Fibroblast of the aortic adventitia (primary cell): ENCODE results near the gene AMFR. TPM values are rescaled to one million over a fixed set of nuclear protein-coding genes. Genes with fewer than 3 reads are reported as not detected.
A peak's percentile ranks its signal among the peaks of the same experiment; 100 is the strongest.

Source experiments
- DNase-seq: peaks from one replicate; pipeline ENCODE4 v3.0.0-alpha.2; 2010; ENCODE audit warnings: low read depth
- H3K4me3 ChIP-seq: 2 replicates; pipeline ENCODE4 v1.5.1; 2011; ENCODE audit warnings: low read depth, mild to moderate bottlenecking, control low read depth, low read length, moderate library complexity
- total RNA-seq: library from RNA; depleted of rRNA; stranded (reverse); fragments of >200 nt; gene quantifications from 2 replicates; pipeline ENCODE4 v1.2.3, GENCODE V29; 2012; ENCODE audit warnings: low replicate concordance
- TF ChIP-seq, protein P1 (sequence below): IDR thresholded peaks from 2 replicates; pipeline ENCODE4 v1.5.1; 2011; ENCODE audit warnings: mild to moderate bottlenecking, low read length, control low read depth, inconsistent platforms; ENCODE audit not compliant: insufficient read depth

AMFR gene
- total RNA-seq, 1 donor = 133 TPM

DNA sequence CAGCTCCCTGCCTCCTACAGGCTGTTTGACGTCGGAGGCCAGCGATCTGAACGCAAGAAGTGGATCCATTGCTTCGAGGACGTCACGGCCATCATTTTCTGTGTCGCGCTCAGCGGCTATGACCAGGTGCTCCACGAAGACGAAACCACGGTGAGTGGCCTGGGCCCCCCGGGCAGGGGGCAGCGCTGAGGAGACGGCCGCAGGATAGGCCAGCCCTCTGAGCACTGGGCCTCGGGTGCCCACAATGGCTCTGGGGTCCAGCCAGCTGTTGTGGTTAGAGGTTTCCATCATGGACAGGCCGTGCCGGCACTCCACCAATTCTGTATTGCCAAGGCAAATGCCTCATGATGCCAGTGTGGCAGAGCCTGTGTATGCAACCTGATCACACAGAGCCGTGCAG lies 88.6 kb downstream of the AMFR start:
- DNase-seq = no peak
- H3K4me3 ChIP-seq = no peak overlapping the region
- TF ChIP-seq, protein P1, sequence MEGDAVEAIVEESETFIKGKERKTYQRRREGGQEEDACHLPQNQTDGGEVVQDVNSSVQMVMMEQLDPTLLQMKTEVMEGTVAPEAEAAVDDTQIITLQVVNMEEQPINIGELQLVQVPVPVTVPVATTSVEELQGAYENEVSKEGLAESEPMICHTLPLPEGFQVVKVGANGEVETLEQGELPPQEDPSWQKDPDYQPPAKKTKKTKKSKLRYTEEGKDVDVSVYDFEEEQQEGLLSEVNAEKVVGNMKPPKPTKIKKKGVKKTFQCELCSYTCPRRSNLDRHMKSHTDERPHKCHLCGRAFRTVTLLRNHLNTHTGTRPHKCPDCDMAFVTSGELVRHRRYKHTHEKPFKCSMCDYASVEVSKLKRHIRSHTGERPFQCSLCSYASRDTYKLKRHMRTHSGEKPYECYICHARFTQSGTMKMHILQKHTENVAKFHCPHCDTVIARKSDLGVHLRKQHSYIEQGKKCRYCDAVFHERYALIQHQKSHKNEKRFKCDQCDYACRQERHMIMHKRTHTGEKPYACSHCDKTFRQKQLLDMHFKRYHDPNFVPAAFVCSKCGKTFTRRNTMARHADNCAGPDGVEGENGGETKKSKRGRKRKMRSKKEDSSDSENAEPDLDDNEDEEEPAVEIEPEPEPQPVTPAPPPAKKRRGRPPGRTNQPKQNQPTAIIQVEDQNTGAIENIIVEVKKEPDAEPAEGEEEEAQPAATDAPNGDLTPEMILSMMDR = no peak

DNA sequence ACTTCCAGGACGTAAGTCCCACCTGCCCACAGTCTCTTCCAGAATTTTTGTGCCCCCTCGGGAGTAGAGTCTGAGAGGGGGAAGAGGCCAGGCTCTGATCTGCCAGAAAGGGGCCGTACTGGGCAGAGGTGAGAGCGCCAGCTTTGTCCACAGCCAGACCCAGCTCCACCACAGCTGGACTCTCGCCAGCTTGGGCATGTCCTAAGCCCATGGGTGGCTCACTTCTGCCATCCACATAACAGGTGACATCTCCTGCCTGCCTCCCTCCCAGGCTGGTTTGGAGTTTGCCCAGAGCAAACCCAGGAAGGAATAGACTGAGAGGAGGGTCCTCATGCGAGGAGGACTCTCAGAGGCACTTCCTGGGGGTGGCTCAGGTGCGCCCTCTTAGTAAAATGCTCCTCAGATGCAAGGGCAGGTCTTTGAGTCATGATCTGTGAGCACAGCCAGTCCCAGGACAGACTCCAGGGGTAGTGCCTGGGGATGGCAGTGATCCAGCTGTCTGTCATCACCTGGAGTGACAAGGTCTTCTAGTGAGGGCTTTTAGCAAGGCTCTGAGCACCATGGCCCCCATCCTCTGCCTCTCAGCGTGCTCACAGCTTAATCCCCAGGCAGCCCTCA lies 89.2 kb downstream of the AMFR start:
- DNase-seq = no peak
- no peak overlapping the region for H3K4me3 ChIP-seq
- TF ChIP-seq, protein P1 = no peak

DNA sequence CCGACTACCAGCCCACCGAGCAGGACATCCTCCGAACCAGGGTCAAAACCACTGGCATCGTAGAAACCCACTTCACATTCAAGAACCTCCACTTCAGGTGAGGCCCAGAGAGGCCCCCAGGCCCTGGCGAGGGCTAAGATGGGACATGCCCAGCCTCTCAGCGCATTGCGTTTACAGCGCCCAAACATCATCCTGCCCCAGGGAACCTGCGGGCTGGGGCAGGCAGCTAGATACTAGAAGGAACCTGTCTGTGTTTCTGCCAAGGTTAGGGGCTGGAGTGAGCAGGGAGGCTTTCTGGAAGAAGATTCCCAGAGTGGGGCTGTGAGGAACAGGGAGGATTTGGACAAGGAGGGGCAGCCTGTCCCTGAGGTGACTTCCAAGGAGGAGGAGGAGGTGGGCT lies 90.6 kb downstream of the AMFR start:
- DNase-seq = no peak
- TF ChIP-seq, protein P1 = no peak
- no peak overlapping the region for H3K4me3 ChIP-seq

DNA sequence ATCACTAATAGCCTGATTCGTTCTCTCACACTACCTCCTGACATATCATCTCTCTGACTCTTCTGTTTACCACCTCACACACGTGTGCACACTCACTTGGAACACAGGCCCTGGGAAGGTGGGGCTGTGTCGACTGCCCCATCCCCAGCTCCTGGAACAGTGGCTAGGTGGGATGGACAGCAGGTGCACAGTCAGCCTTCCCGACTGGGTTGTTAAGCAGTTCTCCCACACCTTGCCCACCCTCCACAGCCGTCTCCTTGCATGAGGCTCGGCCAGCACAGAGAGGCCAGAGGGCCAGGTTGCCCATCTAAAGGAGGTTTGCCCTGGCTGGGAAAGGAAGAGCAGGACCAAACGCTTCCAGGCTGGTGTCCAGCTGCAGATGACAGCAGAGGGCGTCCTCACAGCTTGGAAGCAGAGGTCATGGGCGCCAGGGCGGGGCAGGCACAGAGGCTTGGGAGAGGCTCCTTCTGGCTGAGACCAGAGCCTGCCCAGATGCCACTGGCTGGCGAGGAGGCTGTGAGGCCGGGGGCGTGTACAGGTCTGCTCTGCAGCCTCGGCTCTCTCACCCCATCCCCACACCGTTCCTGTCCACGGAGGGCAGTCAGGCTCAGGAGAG lies 92.8 kb downstream of the AMFR start:
- TF ChIP-seq, protein P1 = peak; percentile 40
- DNase-seq = peak; percentile 64
- no peak overlapping the region for H3K4me3 ChIP-seq

DNA sequence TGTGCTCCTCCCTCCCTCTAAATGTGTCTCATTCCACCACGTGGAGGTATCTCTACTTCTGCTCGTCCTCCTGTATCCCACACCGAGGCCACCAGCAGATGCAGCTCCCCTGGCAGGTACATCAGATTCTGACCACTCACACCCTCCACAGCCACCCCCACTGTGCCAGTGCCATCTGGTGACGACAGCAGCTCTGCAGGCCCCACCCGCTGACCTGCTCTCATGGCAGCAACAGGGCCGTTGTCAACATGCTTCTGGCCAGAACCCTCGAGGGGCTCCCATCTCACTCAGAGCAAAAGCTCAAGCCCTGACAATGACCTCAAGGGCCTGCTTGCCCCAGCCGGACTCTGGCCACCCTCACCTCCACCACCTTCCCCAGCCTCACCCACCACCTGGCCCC lies 93.4 kb downstream of the AMFR start:
- no peak for DNase-seq
- TF ChIP-seq, protein P1 = no peak
- H3K4me3 ChIP-seq = no peak overlapping the region

DNA sequence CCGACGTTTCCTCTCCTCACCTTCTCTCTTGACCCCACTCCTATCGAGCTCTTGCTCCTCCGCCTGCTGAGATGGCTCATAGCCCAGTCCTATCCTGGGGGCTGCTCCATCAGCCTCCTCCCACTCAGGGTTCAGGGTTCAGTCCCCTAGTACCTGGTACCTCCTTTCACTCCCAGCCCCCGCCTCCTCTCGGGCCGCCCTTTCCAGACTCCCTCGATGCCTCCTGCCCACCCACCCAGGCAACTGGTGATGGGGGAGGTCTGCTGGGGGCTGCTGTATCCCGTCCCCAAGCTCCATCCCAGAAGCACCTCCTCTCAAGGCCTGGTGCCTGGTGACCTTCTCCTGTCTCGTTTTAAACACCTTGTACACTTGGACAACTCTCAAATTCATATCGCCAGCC lies 93.9 kb downstream of the AMFR start:
- no peak overlapping the region for H3K4me3 ChIP-seq
- TF ChIP-seq, protein P1 = no peak
- no peak for DNase-seq

DNA sequence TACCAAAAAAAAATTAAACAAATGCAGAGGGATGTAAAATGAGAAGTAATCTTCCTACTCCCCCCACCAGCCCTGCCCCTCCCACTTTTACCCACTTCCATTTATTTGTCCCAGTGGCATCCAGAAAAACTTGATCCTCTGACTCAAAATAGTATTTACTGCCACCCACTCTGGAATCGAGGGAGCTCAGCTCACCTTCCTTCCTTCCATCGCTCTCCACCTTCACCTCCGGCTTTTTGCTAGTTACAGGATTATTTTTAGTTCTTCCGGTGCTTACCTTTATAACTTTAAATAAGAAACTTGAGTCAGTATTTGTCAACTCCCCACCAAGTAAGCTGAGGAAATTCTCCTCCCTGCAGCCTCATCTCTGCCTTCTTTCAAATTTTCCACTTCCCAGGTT lies 94.9 kb downstream of the AMFR start:
- TF ChIP-seq, protein P1 = no peak
- DNase-seq = no peak
- H3K4me3 ChIP-seq = no peak overlapping the region
